ENCODE data around the gene IZUMO2.
"Not testable (repeated sequence)": the region's sequence is repeated elsewhere in the genome, so short reads cannot be mapped to it uniquely, and the experiment has no call there.

IZUMO2 gene

DNA sequence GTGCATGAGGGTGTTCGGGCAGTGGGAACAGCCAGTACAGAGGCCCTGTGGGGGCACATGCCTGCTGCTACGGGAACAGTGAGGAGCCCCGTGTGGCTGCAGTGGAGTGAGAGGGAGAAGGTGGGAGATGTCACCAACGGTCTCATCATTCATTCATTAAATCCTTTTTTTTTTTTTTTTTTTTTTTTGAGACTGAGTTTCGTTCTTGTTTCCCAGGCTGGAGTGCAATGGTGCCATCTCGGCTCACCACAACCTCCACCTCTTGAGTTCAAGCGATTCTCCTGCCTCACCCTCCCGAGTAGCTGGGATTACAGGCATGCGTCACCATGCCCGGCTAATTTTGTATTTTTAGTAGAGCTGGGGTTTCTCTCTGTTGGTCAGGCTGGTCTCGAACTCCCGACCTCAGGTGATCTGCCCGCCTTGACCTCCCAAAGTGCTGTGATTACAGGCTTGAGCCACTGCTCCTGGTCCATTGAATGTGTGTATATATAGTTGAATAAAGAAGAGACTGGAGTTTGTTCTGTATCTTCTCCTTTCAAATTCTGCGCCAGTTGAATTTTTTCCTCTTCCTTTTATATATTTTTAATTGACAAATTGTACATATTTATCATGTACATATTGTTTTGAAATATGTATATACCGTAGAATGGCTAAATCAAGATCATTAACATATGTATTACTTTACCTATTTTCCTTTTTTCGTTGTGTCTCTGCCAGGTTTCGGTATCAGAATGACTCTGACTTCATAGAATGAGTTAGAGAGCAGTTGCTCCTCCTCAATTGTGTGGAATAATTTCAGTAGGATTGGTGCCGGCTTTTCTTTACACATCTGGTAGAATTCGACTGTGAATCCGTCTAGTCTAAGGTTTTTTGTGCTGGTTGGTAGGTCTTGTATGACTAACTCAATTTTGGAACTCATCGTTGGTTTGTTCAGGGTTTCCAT lies 28.0 kb downstream of the IZUMO2 start:
- not testable (repeated sequence) for DNase-seq

DNA sequence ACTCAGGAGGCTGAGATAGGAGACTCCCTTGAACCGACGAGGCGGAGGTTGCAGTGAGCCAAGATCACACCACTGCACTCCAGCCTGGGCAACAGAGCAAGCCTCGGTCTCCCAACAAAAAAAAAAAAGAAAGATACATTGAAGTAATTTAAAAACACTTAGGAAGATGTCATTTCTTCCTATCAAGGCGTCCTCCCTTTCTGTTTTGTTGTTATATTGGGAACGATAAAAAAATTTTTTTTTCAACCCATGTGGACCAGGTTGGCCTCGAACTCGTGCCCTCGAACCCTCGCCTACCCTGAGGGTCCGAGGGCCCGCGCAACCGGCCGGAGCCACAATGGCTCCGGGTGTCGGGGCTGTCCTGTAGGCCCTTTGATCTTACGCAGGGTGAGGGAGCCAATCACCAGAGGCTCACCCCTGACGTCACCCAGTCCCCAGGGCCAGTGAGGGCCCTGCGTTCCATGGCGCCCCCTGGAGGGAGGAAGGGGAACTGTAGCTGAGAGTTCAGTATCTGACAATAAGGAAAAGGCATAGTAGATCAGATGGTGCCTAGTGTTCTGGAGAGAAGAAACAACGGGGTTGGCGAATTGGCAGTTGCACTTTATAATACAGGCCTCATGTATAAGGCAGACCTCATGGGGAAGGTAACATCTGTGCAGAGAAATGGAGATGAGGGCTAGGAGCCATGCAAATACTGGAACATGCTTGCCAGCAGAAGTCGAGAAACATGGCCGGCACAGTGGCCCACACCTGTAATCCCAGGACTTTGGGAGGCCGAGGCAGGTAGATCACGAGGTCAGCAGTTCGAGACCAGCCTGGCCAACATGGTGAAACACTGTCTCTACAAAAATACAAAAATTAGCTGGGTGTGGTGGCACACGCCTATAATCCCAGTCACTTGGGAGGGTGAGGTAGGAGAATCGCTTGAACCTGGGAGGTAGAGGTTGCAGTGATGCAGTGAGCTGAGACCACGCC lies 29.3 kb downstream of the IZUMO2 start:
- DNase-seq, result not testable (repeated sequence)

DNA sequence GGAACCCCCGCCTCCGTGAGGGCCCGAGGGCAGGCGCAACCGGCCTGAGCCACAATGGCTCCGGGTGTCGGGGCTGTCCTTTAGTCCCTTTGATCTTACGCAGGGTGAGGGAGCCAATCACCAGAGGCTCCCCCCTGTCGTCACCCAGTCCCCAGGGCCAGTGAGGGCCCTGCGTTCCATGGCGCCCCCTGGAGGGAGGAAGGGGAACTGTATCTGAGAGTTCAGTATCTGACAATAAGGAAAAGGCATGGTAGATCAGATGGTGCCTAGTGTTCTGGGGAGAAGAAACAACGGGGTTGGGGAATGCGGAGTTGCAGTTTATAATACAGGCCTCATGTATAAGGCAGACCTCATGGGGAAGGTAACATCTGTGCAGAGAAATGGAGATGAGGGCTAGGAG lies 59.1 kb downstream of the IZUMO2 start:
- not testable (repeated sequence) for DNase-seq

DNA sequence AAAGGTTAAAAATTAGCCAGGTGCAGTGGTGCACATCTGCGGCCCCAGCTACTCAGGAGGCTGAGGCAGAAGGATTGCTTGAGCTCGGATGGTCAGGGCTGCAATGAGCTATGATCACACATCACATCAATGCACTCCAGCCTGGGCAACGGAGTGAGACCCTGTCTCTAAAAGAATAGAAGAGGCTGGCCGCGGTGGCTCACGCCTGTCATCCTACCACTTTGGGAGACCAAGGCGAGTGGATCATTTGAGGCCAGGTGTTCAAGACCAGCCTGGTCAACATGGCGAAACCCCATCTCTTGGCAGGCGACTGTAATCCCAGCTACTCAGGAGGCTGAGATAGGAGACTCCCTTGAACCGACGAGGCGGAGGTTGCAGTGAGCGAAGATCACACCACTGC lies 59.7 kb downstream of the IZUMO2 start:
- not testable (repeated sequence) for DNase-seq
